Caco-2 (cell line): ENCODE data around the gene SLC4A4. TPM values are rescaled to one million over a fixed set of nuclear protein-coding genes. Genes with fewer than 3 reads are reported as not detected.

Experiments
- BruUV-seq: library from RNA; stranded (reverse); fragments of 400-500 nt; replicated peaks from 2 replicates; lab custom pipeline; 2021; lab: Mats Ljungman, UMichigan
- CTCF ChIA-PET: fragments of 300-600 bp; sonication (Branson Sonifier 250); formaldehyde crosslinking; loops from one replicate; lab custom pipeline; 2022; ENCODE audit warnings: antibody characterized with exemption; lab: Charles Lee
- POLR2A ChIA-PET: fragments of 300-600 bp; sonication (Branson Sonifier 250); formaldehyde crosslinking; loops from one replicate; lab custom pipeline; 2022; ENCODE audit warnings: antibody characterized with exemption; lab: Charles Lee
- DNase-seq, 2 experiments: peaks; one replicate each; pipeline versions ENCODE4 v3.0.0 to v3.0.0-alpha.2; 2020 to 2022
- H3K27me3 ChIP-seq: replicated peaks from 2 replicates; pipeline ENCODE4 v1.6.0; 2011; ENCODE audit warnings: low read length; ENCODE audit not compliant: control insufficient read depth, insufficient read depth
- H3K36me3 ChIP-seq: 2 replicates; pipeline ENCODE4 v1.5.1; 2011; ENCODE audit warnings: low read length; ENCODE audit not compliant: control insufficient read depth, insufficient read depth
- H3K4me1 ChIP-seq: fragments of 250-450 bp; sonication (Bioruptor Pico); 2 replicates; pipeline ENCODE4 v1.5.1; 2020; ENCODE audit warnings: mild to moderate bottlenecking
- H3K4me3 ChIP-seq: 2 replicates; pipeline ENCODE4 v1.5.1; 2011; ENCODE audit warnings: low read depth, mild to moderate bottlenecking, control low read depth, low read length
- H3K9me3 ChIP-seq: fragments of 250-450 bp; sonication (Bioruptor Pico); 2 replicates; pipeline ENCODE4 v1.5.1; 2020; ENCODE audit warnings: mild to moderate bottlenecking, moderate library complexity
- H3K27ac Mint-ChIP-seq: one replicate; pipeline ENCODE4 v1.8.0; 2022; ENCODE audit warnings: mixed read lengths; ENCODE audit not compliant: unreplicated experiment
- H3K27me3 Mint-ChIP-seq: one replicate; pipeline ENCODE4 v1.8.0; 2022; ENCODE audit warnings: mixed read lengths; ENCODE audit not compliant: insufficient read depth, unreplicated experiment
- H3K36me3 Mint-ChIP-seq: one replicate; pipeline ENCODE4 v1.8.0; 2022; ENCODE audit warnings: mild to moderate bottlenecking, mixed read lengths; ENCODE audit not compliant: insufficient read depth, unreplicated experiment
- H3K4me1 Mint-ChIP-seq: one replicate; pipeline ENCODE4 v1.8.0; 2022; ENCODE audit warnings: low read depth, mixed read lengths; ENCODE audit not compliant: unreplicated experiment
- H3K4me3 Mint-ChIP-seq: one replicate; pipeline ENCODE4 v1.8.0; 2022; ENCODE audit warnings: mild to moderate bottlenecking, moderate library complexity, mixed read lengths; ENCODE audit not compliant: unreplicated experiment
- H3K9me3 Mint-ChIP-seq: one replicate; pipeline ENCODE4 v1.8.0; 2022; ENCODE audit warnings: mixed read lengths; ENCODE audit not compliant: unreplicated experiment
- intact Hi-C: fragments of 100-400 bp; cut with micrococcal nuclease; formaldehyde crosslinking; loops from one replicate; pipeline ENCODE4 v1.10.0; 2022; ENCODE audit not compliant: unreplicated experiment
- total RNA-seq: library from RNA; stranded (reverse); gene quantifications from 2 replicates; pipeline ENCODE4 v1.2.3, GENCODE V29; 2022
- TF ChIP-seq, protein P1 (sequence below), 2 experiments: fragments of 200-600 bp in 1 of 2; IDR thresholded peaks; 1 replicate in 1 of 2; 2 replicates in 1 of 2; pipeline versions ENCODE4 v1.5.1 to v1.8.0; 2011 to 2022; ENCODE audit warnings: antibody characterized with exemption in 1 of 2, control low read depth in 1 of 2, inconsistent platforms in 1 of 2, low read depth in 1 of 2, low read length in 1 of 2, mild to moderate bottlenecking in 1 of 2, moderate library complexity in 1 of 2; ENCODE audit not compliant: insufficient read depth in 1 of 2, severe bottlenecking in 1 of 2, unreplicated experiment in 1 of 2

SLC4A4 gene
- total RNA-seq, 1 experiment from 2014 or later = 0.29 TPM

DNA sequence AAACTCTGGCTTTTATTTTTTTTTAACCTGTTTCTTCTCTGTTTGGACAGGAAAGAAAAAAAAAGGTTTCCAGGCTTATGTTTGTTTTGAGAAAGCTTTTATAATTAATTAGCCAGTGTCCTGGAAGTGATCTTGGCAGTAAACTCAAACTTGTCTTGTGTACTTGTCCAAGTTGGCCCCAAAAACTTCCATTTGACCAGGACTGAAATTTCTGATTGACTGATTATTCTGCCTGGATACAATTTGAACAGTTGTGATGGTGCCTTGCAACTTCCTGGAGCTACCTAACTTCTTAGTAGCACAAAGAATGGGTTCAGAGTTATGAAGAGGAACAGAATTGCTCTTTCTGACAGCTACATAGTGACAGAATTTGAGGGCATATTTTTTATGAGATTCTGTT lies 62.0 kb downstream of the SLC4A4 start:
- Histone ChIP-seq H3K9me3 (no peaks in the 10 kb centered on the region), H3K4me1 (no peaks in the 10 kb centered on the region), H3K27me3 (no peaks in the 10 kb centered on the region), H3K36me3 (no peaks in the 10 kb centered on the region), H3K4me3 (no peak overlapping the region)
- Mint-ChIP-seq H3K9me3 (no peaks in the 10 kb centered on the region), H3K27ac (no peak overlapping the region), H3K4me3 (no peak overlapping the region), H3K27me3 (no peaks in the 10 kb centered on the region), H3K4me1 (no peaks in the 10 kb centered on the region), H3K36me3 (no peaks in the 10 kb centered on the region)
- DNase-seq = no peak
- TF ChIP-seq, protein P1, sequence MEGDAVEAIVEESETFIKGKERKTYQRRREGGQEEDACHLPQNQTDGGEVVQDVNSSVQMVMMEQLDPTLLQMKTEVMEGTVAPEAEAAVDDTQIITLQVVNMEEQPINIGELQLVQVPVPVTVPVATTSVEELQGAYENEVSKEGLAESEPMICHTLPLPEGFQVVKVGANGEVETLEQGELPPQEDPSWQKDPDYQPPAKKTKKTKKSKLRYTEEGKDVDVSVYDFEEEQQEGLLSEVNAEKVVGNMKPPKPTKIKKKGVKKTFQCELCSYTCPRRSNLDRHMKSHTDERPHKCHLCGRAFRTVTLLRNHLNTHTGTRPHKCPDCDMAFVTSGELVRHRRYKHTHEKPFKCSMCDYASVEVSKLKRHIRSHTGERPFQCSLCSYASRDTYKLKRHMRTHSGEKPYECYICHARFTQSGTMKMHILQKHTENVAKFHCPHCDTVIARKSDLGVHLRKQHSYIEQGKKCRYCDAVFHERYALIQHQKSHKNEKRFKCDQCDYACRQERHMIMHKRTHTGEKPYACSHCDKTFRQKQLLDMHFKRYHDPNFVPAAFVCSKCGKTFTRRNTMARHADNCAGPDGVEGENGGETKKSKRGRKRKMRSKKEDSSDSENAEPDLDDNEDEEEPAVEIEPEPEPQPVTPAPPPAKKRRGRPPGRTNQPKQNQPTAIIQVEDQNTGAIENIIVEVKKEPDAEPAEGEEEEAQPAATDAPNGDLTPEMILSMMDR (IDR thresholded peaks at IDR 0.05; ENCODE audit: insufficient read depth in 1 of 2, low read depth in 1 of 2, low read length in 1 of 2, severe bottlenecking in 1 of 2, unreplicated experiment in 1 of 2) = no peak
- CTCF ChIA-PET = no interaction called here
- intact Hi-C loops = no loop called here
- BruUV-seq = no TSS peak
- POLR2A ChIA-PET = interaction anchor here (0.6 kb wide), 1 partner anchor 81 kb away, joined by 4 read pairs; no protein-coding TSS in a partner anchor

DNA sequence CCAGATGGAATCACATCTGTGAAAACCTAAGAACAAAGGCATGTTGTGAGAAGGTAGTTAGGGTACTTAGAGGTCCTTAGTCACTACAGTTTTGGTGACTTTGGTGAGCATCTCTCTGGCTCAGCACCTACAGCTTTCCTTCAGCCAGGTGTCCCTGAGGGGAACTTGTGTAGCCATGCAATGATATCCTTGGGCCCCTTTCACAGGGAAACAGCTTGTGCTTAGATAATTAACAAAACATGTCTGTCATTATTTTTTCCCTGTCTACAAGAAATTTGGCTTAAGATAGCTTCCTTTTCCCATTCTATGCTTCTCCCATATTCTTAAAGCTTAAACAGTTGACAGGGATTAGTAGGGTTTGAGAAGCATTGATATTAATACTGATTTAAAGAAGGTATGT lies 63.8 kb downstream of the SLC4A4 start:
- Mint-ChIP-seq H3K27ac (no peak overlapping the region), H3K27me3 (no peaks in the 10 kb centered on the region), H3K9me3 (no peaks in the 10 kb centered on the region), H3K36me3 (no peaks in the 10 kb centered on the region), H3K4me1 (no peaks in the 10 kb centered on the region), H3K4me3 (no peak overlapping the region)
- no TSS peak for BruUV-seq
- Histone ChIP-seq H3K9me3 (no peaks in the 10 kb centered on the region), H3K4me1 (no peaks in the 10 kb centered on the region), H3K27me3 (no peaks in the 10 kb centered on the region), H3K4me3 (no peak overlapping the region), H3K36me3 (no peaks in the 10 kb centered on the region)
- DNase-seq = no peak
- intact Hi-C loops = no loop called here
- TF ChIP-seq, protein P1 (IDR thresholded peaks at IDR 0.05; ENCODE audit: insufficient read depth in 1 of 2, low read depth in 1 of 2, low read length in 1 of 2, severe bottlenecking in 1 of 2, unreplicated experiment in 1 of 2) = no peak
- ChIA-PET CTCF (no interaction called here), POLR2A (no interaction called here)

DNA sequence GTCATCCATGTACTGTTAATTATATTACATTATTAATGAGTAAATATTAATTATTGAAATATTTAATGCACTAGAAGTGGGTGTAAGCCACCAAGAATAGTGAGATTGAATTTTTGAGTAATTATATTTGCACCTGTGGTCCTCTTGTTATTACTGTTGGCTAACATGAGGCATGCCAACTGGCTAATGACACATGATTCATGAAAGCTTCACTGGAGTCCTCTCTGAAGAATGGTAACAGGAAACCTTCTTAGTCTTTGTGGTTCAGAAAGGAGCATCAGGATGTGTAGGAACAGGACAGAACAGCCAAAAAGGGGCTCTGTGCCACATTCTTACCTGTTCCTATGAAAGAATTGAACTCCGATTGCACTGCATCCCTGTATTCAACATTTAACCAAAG lies 65.2 kb downstream of the SLC4A4 start:
- no peaks in the 10 kb centered on the region for H3K27me3 ChIP-seq
- ChIA-PET POLR2A (no interaction called here), CTCF (no interaction called here)
- TF ChIP-seq, protein P1 (IDR thresholded peaks at IDR 0.05; ENCODE audit: insufficient read depth in 1 of 2, low read depth in 1 of 2, low read length in 1 of 2, severe bottlenecking in 1 of 2, unreplicated experiment in 1 of 2) = no peak
- no peaks in the 10 kb centered on the region for H3K36me3 Mint-ChIP-seq
- DNase-seq = no peak
- H3K27ac Mint-ChIP-seq = no peak overlapping the region
- H3K9me3 Mint-ChIP-seq = peaks cover 11% of the 10 kb centered on the region
- peaks cover 7% of the 10 kb centered on the region for H3K9me3 ChIP-seq
- intact Hi-C loops = no loop called here
- H3K4me1 Mint-ChIP-seq = no peaks in the 10 kb centered on the region
- no peaks in the 10 kb centered on the region for H3K27me3 Mint-ChIP-seq
- no peak overlapping the region for H3K4me3 ChIP-seq
- H3K4me3 Mint-ChIP-seq = no peak overlapping the region
- no TSS peak for BruUV-seq
- H3K4me1 ChIP-seq = no peaks in the 10 kb centered on the region
- H3K36me3 ChIP-seq = no peaks in the 10 kb centered on the region
